ENCODE data around the gene ANKRD33B.

GRCh38 chr5:10590226-10590999 lies 26.5 kb downstream of the ANKRD33B start:
- no peak for TF ChIP-seq CTCF (IDR thresholded peaks at IDR 0.05)
- no peak for TF ChIP-seq EZH2 (IDR thresholded peaks at IDR 0.05)
- TF ChIP-seq EZH2phosphoT487 (IDR thresholded peaks at IDR 0.05): no peak

Data from neural progenitor cell (in vitro differentiated cells).